ENCODE measurements around the gene ITGA11.
"Not testable (repeated sequence)": the region's sequence is repeated elsewhere in the genome, so short reads cannot be mapped to it uniquely, and the experiment has no call there.

ITGA11 gene

DNA sequence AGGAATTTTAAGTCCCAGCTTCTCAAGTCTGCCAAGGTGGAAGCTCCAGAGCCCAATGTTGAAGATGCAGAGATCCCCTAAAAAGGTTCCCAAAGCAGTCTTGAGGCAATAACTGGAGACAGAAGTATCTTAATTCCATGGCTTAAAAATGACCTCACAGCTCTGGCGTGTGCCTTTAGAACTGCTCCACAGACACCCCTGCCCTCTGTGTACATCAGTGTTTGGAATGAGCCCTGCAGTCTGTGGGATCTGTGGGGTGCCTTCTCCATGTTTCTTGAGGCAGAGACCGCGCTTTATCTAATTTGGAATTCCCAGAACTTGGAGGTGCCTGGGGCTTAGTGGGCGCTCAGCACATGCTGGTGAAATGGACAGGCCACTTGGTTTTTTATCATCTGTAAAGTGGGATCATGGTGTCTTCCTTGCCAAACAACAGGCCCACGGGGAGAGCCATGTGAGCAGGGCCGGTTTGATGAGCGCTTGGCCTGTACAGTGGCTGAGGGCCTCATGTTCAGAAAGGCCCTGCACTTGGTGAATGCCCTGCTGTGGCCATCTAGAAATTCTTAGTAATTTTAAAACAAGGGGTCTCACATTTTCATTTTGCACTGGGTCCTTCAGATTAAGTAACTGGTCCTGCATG, 7.1 kb downstream of the ITGA11 start:
- DNase-seq, result no peak

DNA sequence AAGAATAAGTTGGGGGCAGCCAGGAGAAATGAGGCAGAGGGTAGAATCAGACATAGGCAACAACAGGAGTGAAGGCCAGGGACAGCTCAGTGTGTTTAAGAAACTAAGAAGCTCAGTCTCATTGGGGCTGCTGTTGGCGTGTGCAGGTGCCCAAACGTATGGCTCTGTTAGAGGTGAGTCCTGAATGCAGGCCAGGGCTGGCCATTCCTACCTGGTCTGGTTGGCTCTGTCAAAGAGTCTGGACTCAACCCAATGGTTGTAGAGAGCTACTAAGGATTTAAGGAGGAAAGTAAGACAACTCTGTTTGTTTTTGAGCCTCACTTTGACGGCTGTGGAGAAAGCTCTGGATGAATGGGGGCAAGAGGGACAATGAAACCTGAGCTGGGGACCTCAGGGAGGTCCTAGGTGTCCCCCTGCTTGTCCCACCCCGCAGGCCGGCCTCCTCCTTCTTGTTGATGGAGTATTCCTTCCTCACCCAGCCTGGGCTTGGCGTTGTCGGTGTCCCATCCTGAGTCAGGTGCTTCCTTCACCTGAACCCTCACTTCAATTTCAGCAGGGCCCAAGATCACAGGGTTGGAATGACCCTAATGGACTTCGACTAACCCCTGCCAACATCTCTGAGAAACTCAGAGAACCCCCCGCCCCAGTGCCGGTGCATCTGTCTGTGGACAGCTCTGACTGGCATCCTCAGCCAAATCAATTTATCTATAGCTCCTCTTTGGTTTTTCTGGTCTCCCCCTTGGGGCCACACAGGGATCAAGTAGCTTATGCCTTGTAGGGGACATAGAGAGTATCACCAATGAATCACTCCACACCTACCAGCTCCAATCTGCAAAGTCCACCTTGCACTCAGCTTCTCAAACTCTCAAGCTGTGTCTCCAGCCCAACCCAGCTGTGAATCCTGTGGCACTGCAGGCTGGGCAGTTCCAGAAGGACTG, 8.3 kb downstream of the ITGA11 start:
- no peak for DNase-seq

DNA sequence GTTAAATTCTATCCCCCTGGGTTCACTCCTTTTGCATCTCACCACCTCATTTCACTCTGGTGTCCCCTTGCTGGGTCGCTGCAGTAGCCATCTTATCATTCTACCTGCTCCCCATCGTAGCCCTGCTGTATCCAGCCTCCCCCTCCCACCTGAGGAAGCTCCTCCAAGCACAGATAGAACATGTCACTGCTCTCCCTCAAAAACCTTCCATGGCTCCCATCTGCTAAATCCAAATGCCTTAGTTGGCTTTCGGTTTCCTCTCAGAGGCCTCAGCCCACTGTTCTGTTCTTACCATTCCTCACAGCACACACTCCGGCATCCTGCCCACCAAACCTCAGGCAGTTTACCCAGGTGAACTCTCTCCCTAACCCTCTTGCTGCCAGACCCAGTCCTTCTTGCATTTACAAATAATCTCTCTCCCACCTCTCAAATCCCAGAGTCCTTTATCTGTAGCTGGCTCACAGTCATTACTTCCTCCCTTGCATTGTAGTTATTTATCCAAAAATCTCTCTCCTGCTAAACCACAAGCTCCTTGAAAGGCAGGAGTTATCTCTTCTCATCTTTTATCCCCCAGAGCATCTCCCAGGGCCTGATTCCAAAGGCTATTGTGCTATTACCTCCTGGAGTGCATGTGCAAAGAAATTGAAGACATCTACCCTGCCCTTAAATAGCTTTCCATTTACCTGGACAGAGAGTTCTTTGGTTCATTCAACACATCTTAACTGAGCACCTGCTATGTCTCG, 9.4 kb downstream of the ITGA11 start:
- not testable (repeated sequence) for DNase-seq

DNA sequence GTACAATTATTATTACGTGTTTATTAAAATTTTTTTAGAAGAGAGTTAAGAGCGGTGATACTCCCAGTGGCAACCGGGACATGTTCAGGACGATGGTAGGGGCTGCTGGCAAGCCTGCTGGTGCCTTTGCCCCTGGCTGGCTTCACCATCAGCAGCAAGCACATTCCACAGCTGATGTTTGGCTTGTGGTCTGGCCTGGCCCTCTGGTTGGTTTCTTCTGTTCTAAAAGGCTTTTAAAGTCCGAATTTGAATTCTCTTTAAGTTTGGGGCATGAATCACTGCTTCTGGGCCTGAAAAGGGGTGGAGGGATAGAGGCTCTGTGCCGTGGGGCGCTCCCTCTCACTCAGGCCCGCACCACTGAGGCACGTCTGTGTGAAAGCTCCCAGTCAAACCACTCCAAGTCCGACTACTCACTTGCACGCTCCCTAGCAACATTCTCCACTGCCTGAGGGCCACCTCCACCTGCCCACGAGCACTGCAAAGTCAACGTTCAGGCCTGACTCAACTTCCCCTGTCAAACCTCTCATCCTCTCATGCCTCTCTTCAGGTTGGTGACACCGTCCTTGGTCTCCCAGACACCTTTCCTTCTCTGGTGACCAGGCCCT, 10.1 kb downstream of the ITGA11 start:
- no peak for DNase-seq

DNA sequence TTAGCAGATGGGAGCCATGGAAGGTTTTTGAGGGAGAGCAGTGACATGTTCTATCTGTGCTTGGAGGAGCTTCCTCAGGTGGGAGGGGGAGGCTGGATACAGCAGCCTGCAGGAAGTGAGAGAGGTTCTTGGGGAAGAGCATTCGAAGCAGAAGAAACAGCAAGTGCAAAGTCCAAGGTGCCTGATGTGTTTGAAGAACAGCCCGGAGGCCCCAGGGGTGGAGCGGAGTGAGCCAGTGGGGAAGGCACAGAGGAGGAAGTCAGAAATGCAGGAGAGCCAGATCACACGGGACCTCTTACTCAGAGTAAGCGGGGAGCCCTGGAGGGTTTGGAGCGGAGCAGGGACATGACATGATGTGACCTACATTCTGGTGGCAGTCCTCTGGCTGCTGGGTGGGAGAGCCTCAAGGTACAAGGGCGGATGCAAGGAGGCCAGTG, 10.8 kb downstream of the ITGA11 start:
- no peak for DNase-seq

DNA sequence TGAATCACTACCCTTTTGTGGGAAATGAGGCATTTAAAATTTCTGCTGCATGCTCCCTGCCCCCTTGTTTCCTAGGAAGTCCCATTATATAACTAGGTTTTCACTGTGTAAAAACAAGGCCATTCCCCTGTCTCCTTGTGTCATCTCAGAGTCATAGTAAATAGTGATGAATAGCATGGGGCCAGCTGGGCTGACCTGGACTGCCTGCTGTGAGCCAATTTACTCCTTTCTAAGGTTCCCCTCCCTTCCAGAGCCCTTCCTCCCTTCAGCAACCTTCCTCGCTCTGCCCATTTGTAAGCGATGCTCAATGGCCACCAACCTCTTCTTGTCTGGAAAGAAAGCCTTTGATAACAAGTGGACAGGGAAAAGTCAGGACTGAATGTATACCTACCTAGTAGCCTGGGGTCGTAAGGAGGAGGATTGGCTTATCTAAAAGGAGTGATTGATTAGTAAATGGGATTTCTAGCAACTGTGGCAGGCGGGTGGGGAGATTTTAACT, 11.7 kb downstream of the ITGA11 start:
- DNase-seq, result no peak

DNA sequence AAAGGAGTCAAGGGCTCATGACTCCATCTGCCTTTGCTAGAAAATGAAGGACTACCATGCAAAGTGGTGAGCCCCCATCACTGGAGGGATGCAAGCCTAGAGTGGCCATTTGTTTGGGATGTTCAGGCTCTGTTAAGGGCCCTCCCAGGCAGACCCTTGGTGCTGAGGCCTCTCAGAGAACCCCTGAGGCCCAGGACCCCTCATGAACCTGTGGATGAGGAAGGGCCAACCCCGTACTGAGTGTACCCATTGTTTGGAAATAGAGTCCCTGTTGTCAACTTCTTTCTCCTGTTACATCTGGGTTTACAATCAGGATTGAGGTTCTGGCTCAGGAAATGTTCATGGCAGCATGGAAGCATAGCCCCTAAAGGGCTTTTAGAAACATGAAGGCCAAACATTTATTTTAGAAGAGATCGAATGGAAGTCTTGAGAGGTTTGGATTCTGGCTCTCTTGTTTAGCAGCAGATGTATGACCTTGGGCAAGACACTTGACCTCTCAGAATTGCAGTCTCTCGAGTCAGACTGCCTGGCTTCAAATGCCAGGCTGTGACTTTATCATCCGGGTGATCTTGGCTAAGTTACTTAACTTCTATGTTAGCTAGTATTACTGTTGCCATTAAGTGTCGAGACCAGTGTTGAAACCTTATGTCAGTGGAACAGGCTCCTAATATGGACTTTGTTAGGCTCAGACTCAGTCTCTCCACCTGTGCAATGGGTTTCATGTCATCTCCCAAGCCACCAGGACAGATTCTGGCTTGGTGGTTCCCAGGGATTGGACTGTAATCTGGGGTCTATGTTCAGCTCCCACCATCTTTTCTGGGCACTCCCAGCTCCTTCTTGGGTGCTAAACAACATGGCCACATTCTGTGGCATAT, 12.4 kb downstream of the ITGA11 start:
- no peak for DNase-seq

DNA sequence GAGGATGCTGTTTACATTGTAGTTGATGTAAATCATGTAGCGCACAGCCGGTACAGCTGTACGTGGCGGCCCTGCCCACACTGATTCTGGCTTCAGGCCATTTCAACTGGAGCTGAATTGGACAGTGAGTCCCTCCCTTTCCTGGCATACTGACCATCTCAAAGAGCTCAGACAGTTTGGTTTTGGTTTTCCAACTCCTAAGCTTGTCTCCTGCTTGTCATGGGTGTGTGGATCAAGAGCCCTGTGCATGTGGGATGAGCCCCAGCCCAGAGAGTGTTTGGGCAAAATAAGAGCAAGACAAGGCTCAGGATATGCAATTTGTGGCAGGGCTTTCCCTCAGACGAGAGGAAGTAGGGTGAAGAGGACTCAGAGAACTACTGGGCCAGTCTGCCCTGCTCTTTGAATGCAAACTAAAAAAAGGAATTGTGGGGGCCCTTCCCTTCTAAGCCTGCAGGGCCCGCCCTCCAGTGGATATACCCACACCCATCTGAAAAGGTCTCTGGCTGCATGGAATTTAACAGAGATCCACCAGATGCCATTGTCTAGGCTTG, 13.3 kb downstream of the ITGA11 start:
- no peak for DNase-seq

DNA sequence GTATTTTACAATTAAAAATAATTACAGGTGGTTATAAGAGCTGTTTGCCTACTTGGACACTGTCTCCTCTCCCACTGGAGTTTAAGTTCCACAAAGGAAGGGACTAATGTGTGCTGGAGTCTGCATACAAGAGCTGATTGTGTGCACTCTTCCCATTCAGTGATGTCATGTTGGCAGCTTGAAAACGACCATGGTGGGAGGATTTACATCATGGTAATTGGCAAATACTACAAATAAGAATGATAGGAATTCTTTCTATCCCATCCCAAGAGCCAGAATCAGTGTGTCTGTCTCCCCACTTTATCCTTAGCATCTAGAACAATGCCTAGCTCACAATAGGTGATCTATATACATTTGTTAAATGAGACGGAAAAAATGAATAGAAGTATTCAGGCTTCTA, 14.1 kb downstream of the ITGA11 start:
- no peak for DNase-seq

DNA sequence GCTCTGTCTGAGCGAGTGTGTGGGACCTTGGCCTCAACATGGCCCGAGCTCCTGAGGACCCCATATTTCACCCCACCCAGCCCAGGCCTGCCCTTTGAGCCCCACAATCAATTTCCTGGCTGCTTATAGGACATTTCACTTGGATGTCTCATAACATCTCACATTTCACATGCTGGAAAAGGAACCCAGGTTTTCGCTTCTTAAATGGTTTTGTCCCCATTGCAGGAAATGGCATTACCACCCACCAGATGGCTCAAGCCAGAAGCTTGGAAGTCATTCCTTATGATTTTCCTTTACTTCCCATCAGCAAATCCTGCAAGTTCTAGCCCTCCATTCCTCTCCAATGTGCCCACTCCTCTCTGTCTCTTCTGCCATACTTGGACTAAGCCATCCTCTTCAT, 14.9 kb downstream of the ITGA11 start:
- no peak for DNase-seq

DNA sequence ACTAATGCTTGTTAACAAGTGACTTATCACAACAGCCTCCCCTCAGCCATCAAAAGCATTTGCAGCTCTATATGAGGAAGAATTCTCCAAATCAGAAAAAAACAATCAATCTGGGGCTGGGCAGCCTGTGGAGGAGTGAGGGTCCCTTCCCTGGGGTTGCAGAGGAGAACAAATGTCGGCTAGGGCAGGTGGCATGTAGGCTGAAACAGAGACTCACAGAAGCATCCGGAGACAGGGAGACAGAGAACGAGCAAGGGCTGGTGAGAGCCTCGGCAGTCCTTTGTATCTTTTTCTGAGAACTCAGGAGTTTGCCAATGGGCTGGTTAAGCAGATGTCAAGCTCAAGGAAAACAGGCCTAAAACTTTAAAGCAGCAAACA, 15.8 kb downstream of the ITGA11 start:
- DNase-seq, result no peak

DNA sequence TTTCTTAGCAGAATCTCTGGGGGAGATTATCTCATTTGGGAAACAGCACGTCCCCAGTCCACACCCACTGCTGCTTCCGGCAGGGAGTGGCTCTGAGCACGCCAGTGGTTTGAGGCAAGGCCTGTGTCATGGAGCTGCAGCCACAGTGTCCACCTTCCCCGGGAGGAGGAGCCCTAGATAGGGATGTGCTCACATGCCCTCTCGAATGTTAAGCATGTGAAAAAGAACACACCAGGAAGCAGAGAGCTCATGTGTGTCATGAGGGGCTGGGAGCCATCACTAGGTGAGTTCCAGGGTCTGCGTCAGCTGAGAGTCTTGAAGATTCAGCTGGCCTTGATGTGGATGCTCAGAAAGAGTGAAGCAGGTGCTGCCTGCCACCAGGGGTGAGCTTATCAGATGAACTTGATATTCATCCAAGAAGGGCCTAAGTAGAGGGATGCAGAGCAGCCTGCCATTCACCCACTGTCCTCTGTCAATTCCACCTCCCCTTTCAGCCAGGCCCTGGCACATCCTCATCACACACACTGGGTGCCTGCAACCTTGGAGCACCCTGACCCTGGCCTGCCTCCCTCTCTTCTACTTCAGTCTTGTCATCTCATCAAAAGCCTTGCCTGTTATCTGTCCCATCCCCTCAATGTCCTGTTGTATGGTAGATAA, 16.3 kb downstream of the ITGA11 start:
- DNase-seq, result no peak

DNA sequence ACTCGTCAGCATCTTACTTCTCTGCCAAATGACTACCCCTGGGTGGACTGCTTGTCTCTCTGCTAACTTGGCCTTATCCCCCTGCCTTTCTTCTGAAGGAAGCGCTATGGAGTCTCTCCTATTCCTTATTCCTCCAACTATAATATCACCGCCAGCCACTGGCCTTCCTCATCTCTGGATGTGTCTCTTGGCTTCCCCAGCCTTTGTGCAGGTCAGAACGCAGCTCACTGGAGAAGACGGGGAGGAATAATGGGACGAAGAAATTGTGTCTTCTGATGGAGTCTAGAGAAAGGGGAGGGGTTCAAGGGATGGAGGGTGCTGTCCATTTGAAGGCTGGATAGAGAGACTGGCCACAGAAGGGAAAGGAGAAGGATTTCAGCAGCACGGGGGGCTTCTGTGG, 16.9 kb downstream of the ITGA11 start:
- no peak for DNase-seq

DNA sequence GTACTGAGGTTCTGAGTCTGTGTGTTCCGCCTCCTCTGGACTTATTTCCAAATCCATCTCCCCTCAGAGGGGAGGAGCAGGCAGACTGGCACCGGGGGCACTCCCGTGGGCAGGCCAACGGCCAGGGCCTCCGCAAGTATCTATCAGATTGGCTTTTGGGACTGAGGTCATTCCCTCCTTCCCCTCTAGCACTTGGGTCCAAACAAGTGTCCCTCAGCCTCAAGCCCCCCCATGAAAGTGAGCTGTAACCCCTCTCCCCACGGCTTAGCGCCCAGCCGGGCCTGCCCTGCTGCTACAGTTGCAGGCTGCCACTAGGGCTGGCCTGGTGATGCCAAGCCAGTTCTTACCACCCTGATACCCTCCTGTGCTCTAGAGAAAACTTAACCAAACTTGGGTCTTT, 17.4 kb downstream of the ITGA11 start:
- no peak for DNase-seq

DNA sequence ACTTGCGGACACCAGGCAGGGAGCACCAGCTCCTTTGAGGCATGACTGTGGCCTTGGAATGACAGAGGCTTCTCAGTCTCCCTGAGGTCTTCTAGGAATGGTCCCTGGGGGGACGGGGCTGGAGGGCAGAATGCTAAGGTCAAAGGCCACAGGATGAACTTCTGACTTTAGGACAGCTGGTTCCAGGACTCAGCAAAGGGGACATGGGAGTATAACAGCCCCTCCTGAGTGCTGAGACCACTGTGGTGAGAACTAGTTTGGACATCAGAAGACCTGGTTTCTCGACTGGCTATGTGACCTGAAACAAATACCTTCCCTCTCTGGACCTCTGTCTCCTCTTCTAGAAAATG, 17.8 kb downstream of the ITGA11 start:
- no peak for DNase-seq

DNA sequence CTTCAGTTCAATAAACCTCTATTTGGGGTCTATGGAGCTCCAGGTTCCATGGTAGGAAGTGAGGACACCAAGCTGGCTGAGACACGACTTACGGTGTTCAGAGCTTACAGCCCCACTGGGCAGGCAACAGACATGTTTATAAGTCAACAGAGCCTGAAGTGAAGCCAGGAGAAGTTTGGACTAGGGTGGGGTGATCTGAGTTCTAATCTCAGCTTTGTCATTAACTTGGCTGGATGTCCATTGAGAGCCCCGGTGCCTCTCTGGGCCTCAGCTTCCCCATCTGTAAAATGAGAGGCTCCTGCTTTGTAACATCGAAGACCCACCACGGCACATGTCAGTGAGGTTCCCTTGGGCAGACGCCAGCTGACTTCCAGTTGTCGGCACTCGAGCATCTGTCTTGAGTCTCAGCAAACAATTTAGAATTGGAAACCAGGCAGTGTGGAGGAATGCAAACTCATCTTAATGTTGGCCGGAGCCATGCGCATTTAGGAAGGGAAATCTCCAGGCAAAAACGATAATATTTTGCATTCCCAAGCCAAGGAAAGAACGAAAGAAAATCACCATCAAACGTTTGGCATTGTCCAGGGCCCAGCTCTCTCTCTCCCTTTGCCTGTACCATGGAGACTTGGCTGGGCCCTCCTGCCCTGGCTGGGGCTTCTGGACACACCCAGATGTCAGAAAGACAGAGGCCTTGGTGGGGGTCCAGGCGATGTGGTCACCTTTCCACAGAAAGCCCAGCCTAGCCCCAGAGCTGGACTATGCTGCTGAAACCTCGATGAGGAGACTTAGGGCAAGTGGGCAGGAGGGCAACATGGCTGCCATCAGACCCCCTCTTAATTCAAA, 18.4 kb downstream of the ITGA11 start:
- DNase-seq, result no peak

DNA sequence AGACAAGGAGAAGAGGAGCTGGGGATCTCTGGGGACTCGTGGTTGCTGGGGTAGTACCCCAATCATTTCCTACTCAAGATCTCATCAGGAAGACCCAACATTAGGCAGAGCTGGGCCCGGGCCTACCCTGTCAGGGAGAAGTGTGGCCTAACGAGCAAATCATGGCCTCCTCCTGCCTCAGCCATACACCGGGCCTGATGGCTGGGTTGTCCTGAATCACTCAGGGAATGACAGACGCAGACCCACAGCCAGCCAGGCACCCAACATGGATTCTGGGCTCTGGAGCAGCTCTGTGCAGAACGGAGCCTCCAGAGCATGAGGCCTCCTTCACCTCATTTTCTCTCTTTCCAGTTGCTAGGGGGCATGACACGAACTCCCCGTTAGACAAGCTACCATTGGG, 19.7 kb downstream of the ITGA11 start:
- DNase-seq, result no peak

DNA sequence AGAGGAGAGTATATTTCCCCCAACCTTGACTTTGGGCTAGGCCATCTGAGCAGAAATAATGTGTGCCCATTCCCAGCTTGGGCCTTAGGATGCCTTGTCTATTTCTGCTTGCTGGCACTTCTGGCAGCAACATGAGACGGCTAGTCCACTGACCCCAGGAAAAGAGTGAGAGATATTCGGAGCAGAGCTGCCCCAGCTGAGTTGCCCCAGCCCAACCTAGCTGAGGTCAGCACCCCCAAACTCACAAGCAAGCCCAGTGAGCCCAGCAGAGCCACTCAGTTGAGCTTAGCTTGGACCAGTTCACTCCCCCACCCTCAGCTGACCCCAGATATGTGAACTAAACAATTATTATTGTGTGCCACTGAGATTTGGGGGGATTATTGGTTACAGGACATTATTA, 20.2 kb downstream of the ITGA11 start:
- no peak for DNase-seq

DNA sequence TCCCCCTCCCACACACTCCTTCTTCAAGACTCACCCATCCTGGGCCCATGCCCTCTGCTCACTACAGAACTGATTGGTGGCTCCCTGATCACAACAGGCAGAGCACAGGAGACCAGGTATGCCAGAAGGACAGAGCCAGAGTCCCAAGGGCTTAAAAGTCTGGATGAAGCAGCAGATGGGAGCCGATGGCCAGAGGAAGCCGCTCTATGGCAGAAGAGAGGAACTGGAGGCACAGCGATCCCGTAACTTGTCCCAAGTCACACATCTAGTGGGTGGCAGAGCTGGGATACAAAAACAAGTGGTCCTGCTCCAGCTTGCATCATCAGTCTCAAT, 20.7 kb downstream of the ITGA11 start:
- DNase-seq, result no peak

All from anterior cingulate cortex (tissue), 58 donors.